ENCODE measurements around the gene DGKG. TPM values are rescaled to one million over a fixed set of nuclear protein-coding genes. Genes with fewer than 3 reads are reported as not detected.

DGKG gene
- total and polyA plus RNA-seq, 2 of the 8 experiments (the other 6 are each of a cell fraction or from before 2014, with no cell fraction given), result 0.30 to 0.48 TPM

- Histone ChIP-seq H2BK20ac (ENCODE audit: low read length) (no peak overlapping the region), H2BK12ac (ENCODE audit: low read depth, low read length) (no peak overlapping the region), H3K79me2 (ENCODE audit: control insufficient read depth in 1 of 2, insufficient read depth in 2 of 2, low read length in 2 of 2) (no peaks in the 10 kb centered on the region), H3K18ac (ENCODE audit: extremely low read depth, low read length) (no peak overlapping the region), H4K5ac (ENCODE audit: insufficient read length, low read depth, low read length) (no peak overlapping the region), H4K20me1 (replicated peaks in 1 of 2; ENCODE audit: control insufficient read depth in 1 of 2, insufficient read depth in 2 of 2, low read length in 2 of 2) (no peaks in the 10 kb centered on the region), H3K36me3 (ENCODE audit: control insufficient read depth in 2 of 4, insufficient read depth in 4 of 4, low read length in 3 of 4) (no peaks in the 10 kb centered on the region), H2AFZ (ENCODE audit: low read length) (no peak overlapping the region), H2BK120ac (replicated peaks; ENCODE audit: low read depth, low read length) (no peak overlapping the region), H4K91ac (replicated peaks; ENCODE audit: insufficient read length, low read length) (no peak overlapping the region), H3K79me1 (ENCODE audit: low read depth, low read length) (no peaks in the 10 kb centered on the region), H3K4me1 (replicated peaks in 1 of 4; ENCODE audit: control insufficient read depth in 3 of 4, insufficient read depth in 4 of 4, low read length in 3 of 4) (peaks cover 4 to 16% (median 10%) of the 10 kb centered on the region in 4 experiments; a peak in 6 of 7 replicates), H2BK15ac (ENCODE audit: low read length) (no peak overlapping the region), H3K27ac (ENCODE audit: low read depth, low read length) (no peak overlapping the region), H3K4ac (replicated peaks; ENCODE audit: insufficient read length, low read depth, low read length) (no peak overlapping the region), H3K14ac (ENCODE audit: insufficient read length) (no peak overlapping the region), H4K8ac (ENCODE audit: extremely low read depth, insufficient read depth, low read length) (no peak overlapping the region), H3K4me2 (ENCODE audit: insufficient read depth in 1 of 2, low read depth in 2 of 2, low read length in 2 of 2) (no peak overlapping the region), H3K23ac (ENCODE audit: insufficient read length) (no peak overlapping the region), H3K9ac (replicated peaks in 1 of 4; ENCODE audit: extremely low read depth in 1 of 4, low read depth in 3 of 4, low read length in 3 of 4) (no peak overlapping the region), H3K56ac (replicated peaks; ENCODE audit: insufficient read length, low read depth, low read length) (no peak overlapping the region), H3K4me3 (ENCODE audit: extremely low read depth in 1 of 4, insufficient read depth in 2 of 4, low read depth in 3 of 4, low read length in 4 of 4) (no peak overlapping the region), H3K23me2 (ENCODE audit: low read depth, low read length) (no peaks in the 10 kb centered on the region), H3K27me3 (replicated peaks in 1 of 4; ENCODE audit: control insufficient read depth in 3 of 4, extremely low read depth in 1 of 4, insufficient read depth in 3 of 4, low read length in 3 of 4) (no peaks in the 10 kb centered on the region), H2BK5ac (ENCODE audit: low read depth, low read length) (no peak overlapping the region; the same call in 1 of the 2 replicates), H2AK5ac (ENCODE audit: low read depth, low read length) (no peak overlapping the region), H3K9me3 (ENCODE audit: insufficient read depth in 2 of 2, low read depth in 1 of 2, low read length in 1 of 2) (no peaks in the 10 kb centered on the region)
- FAIRE-seq, result no peak
- WGBS, 2 experiments (ENCODE audit: extremely low coverage in 1 of 2, insufficient coverage in 1 of 2, insufficient read length in 1 of 2, insufficient replicate concordance in 2 of 2, low coverage in 1 of 2, low lambda C conversion rate in 2 of 2, missing lambda C conversion rate in 1 of 2), result 91% methylated on average over 3 of the region's 3 CpGs; no CpG with 5 or more reads in 1 of the 2 experiments
- no peak for DNase-seq (ENCODE audit: low read depth in 1 of 2, low spot score in 2 of 2)
- CTCF ChIA-PET (ENCODE audit: partially characterized antibody), result interaction anchor here (0.6 to 6.8 kb wide), 9 partner anchors 9 to 247 kb away, joined by 3 to 33 read pairs (median 4); no protein-coding TSS in a partner anchor
- POLR2A ChIA-PET (ENCODE audit: partially characterized antibody), result interaction anchor here (1.9 to 2.2 kb wide), 2 partner anchors 14 to 99 kb away, joined by 5 read pairs; partner anchors contain the start of gene ETV5
- TF ChIP-seq CTCF (IDR thresholded peaks at IDR 0.05; ENCODE audit: control extremely low read depth in 1 of 3, insufficient read depth in 1 of 3, low read depth in 1 of 3, low read length in 3 of 3) (no peak), NANOG (IDR thresholded peaks at IDR 0.05; ENCODE audit: insufficient read depth, low read depth, low read length, poor library complexity, severe bottlenecking) (no peak), HDAC6 (IDR thresholded peaks at IDR 0.05; ENCODE audit: low read depth, low read length) (no peak), RAD21 (IDR thresholded peaks at IDR 0.05 in 1 of 2, conservative IDR thresholded peaks at IDR 0.05 in 1 of 2; ENCODE audit: low read depth in 2 of 2, low read length in 2 of 2) (no peak), NRF1 (IDR thresholded peaks at IDR 0.05; ENCODE audit: low read depth, low read length) (no peak), SAP30 (IDR thresholded peaks at IDR 0.05; ENCODE audit: insufficient read depth, insufficient replicate concordance, low read length) (no peak), SP4 (IDR thresholded peaks at IDR 0.05; ENCODE audit: low read length) (no peak), KDM4A (IDR thresholded peaks at IDR 0.05; ENCODE audit: low read depth, low read length, severe bottlenecking) (no peak), SIX5 (IDR thresholded peaks at IDR 0.05; ENCODE audit: low read depth, low read length) (no peak), RNF2 (IDR thresholded peaks at IDR 0.05; ENCODE audit: borderline replicate concordance, low read depth, low read length, missing control alignments, poor library complexity, severe bottlenecking) (no peak)
Measured at GRCh38 chr3:186207515-186207914, 154.5 kb downstream of the DGKG start.
